Psoas muscle (tissue), 8 donors: ENCODE results near the gene SLC2A9. TPM values are rescaled to one million over a fixed set of nuclear protein-coding genes. Genes with fewer than 3 reads are reported as not detected.

ENCODE experiments used
- ATAC-seq, 4 donors: fragments of 200-7000 bp; cut with Tn5 transposase; one replicate each; pipeline ENCODE4 v1.9.1; 2020; ENCODE audit warnings: moderate library complexity in 3 of 4, mild to moderate bottlenecking in 2 of 4
- DNase-seq, 2 donors: peaks; one replicate each; pipeline ENCODE4 v3.0.0-alpha.2; 2020
- H3K27ac ChIP-seq: fragments of 200-600 bp; one replicate; pipeline ENCODE4 v1.8.0; 2022
- H3K27me3 ChIP-seq, 3 donors: fragments of 200-600 bp in 1 of 3; one replicate each; pipeline versions ENCODE4 v1.6.1 to v1.8.0; 2013 to 2022; ENCODE audit warnings: low read length in 2 of 3, mild to moderate bottlenecking in 2 of 3, moderate library complexity in 1 of 3; ENCODE audit not compliant: insufficient read depth in 3 of 3
- H3K36me3 ChIP-seq, 2 donors: fragments of 200-600 bp in 1 of 2; one replicate each; pipeline versions ENCODE4 v1.6.1 to v1.8.0; 2013 to 2022; ENCODE audit warnings: low read depth in 1 of 2, mild to moderate bottlenecking in 1 of 2, moderate library complexity in 1 of 2; ENCODE audit not compliant: insufficient read depth in 1 of 2
- H3K4me1 ChIP-seq: fragments of 200-600 bp; one replicate; pipeline ENCODE4 v1.8.0; 2022
- H3K4me3 ChIP-seq: fragments of 200-600 bp; one replicate; pipeline ENCODE4 v1.8.0; 2022; ENCODE audit warnings: mild to moderate bottlenecking
- H3K9me3 ChIP-seq: fragments of 200-600 bp; one replicate; pipeline ENCODE4 v1.8.0; 2022
- WGBS, 3 donors: extraction: QIAGEN DNeasy Blood & Tissue Kit; methylation state at CpG; one replicate each; pipeline versions ENCODE4 v1.1.6 to v1.1.7; 2013; 5-methylcytosine and 5-hydroxymethylcytosine counted together
- intact Hi-C, 2 donors: fragments of 100-400 bp; cut with DNase I; formaldehyde crosslinking; loops; one replicate each; pipeline versions ENCODE4 v1.11.0 to v1.14.2; 2022
- polyA plus RNA-seq, 3 donors: library from polyadenylated mRNA; stranded (reverse); fragments of 200-250 nt; gene quantifications; one replicate each; pipeline ENCODE4 v1.2.3, GENCODE V29; 2013
- total RNA-seq, 4 donors: library from RNA; stranded (reverse); fragmentation: NEBNext Ultra II Directional in 2 of 4; extraction: Animal tissue kit (Norgen Biotek cat#: 25700) in 2 of 4; gene quantifications; one replicate each; pipeline versions ENCODE4 v1.2.1 to v1.2.4, GENCODE V29; 2021 to 2023
- TF ChIP-seq, protein P1 (sequence below): fragments of 200-600 bp; IDR thresholded peaks from one replicate; pipeline ENCODE4 v1.8.0; 2022; ENCODE audit warnings: antibody characterized with exemption
- donor health status: healthy with polysubstance abuse.
- donor health status: DM: no; HTN: no; CAD: no; lungs with moderate emphysema.
- donor health status: Bipolar disorder and iron deficiency.
- donor health status: healthy.
- donor health status: DM: yes; HTN: yes; CAD: no.
- donor health status: DM: no; HTN: no; CAD: no.
- donor health status: DM: no; HTN: no; CAD: no.
- donor health status: DM: yes; HTN: yes; CAD: no.

The SLC2A9 gene
- total and polyA plus RNA-seq, 7 donors, result 0.37 to 2.7 (median 1.3) TPM

DNA sequence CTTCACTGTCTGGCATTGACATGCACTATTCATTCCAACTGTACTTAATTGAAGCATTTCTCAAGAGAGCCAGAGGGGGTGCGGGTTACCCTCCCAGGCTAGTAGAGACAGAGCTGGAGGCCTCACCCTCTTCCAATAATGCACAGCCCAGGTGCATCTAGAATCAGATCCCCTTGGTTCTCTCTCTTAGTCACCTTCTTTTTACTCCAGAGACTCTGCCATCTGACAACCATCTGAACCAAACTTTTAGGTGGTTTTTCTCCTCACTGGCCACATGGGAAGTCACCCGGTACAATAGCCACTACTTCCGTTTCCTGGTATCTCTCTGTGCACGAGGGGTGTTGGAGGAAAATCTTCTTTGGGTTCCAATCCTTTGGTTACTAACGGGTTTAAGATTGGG, 81.3 kb downstream of the SLC2A9 start:
- no peak for ATAC-seq

DNA sequence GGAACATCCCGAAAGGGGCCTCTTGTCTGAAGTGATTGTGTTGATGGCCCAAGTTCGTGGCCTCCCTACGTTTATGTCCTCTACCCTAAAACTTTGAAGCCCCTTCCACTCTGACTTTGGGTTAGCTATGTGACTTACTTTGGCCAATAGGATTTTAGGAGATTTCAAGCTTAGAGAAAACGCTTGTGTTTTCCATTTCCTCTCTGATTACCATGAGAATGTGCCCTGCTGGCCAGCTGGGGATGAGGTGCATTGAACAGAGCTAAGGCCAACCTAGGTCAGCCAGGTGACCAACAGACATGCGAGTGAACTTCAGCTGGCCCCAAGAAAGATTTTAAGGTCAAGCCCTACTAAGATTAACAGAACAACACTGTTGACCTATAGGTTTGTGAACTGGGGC, 82.4 kb downstream of the SLC2A9 start:
- Histone ChIP-seq H3K4me1 (no peaks in the 10 kb centered on the region), H3K36me3 (no peaks in the 10 kb centered on the region), H3K4me3 (no peak overlapping the region), H3K27ac (no peak overlapping the region), H3K9me3 (no peaks in the 10 kb centered on the region), H3K27me3 (no peaks in the 10 kb centered on the region)
- intact Hi-C loops, result no loop called here
- 85 to 87% (median 86%) methylated on average over 5 of the region's 5 CpGs for WGBS, 3 donors
- ATAC-seq, result no peak
- TF ChIP-seq, protein P1, sequence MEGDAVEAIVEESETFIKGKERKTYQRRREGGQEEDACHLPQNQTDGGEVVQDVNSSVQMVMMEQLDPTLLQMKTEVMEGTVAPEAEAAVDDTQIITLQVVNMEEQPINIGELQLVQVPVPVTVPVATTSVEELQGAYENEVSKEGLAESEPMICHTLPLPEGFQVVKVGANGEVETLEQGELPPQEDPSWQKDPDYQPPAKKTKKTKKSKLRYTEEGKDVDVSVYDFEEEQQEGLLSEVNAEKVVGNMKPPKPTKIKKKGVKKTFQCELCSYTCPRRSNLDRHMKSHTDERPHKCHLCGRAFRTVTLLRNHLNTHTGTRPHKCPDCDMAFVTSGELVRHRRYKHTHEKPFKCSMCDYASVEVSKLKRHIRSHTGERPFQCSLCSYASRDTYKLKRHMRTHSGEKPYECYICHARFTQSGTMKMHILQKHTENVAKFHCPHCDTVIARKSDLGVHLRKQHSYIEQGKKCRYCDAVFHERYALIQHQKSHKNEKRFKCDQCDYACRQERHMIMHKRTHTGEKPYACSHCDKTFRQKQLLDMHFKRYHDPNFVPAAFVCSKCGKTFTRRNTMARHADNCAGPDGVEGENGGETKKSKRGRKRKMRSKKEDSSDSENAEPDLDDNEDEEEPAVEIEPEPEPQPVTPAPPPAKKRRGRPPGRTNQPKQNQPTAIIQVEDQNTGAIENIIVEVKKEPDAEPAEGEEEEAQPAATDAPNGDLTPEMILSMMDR, result no peak
- no peak for DNase-seq

More for the DNA sequence above, 81.3 kb downstream of the SLC2A9 start:
- Histone ChIP-seq H3K4me3 (no peak overlapping the region), H3K36me3 (no peaks in the 10 kb centered on the region), H3K27me3 (no peaks in the 10 kb centered on the region), H3K27ac (no peak overlapping the region), H3K9me3 (no peaks in the 10 kb centered on the region), H3K4me1 (no peaks in the 10 kb centered on the region)
- WGBS, 3 donors, result 92 to 94% (median 93%) methylated on average over 5 of the region's 5 CpGs
- intact Hi-C loops, result no loop called here
- TF ChIP-seq, protein P1, result no peak
- DNase-seq, result no peak

DNA sequence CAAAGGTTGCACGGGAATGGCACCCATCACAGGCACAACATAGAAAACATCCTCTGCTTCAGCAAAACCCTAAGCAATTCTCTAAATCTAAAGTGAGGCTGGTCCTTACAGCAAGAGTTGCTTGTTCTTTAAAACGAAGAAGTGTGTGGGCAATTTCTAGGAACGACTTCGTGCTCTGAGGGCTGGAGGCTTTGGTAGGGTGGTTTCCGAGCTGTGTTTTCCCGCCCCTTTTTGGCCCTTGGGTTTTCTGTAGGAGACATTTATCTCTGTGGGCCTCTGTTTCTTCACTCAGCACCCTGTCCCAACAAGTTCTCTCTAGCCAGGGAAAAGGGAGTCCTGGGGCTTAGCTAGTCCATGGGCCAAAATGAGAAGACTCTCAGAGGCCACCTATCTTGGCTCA, 84.2 kb downstream of the SLC2A9 start:
- intact Hi-C loops, result no loop called here
- 83 to 87% (median 86%) methylated on average over 6 of the region's 6 CpGs for WGBS, 3 donors
- Histone ChIP-seq H3K4me3 (no peak overlapping the region), H3K9me3 (no peaks in the 10 kb centered on the region), H3K4me1 (no peaks in the 10 kb centered on the region), H3K27me3 (no peaks in the 10 kb centered on the region), H3K27ac (no peak overlapping the region), H3K36me3 (no peaks in the 10 kb centered on the region)
- no peak for DNase-seq
- TF ChIP-seq, protein P1, result no peak
- no peak for ATAC-seq

DNA sequence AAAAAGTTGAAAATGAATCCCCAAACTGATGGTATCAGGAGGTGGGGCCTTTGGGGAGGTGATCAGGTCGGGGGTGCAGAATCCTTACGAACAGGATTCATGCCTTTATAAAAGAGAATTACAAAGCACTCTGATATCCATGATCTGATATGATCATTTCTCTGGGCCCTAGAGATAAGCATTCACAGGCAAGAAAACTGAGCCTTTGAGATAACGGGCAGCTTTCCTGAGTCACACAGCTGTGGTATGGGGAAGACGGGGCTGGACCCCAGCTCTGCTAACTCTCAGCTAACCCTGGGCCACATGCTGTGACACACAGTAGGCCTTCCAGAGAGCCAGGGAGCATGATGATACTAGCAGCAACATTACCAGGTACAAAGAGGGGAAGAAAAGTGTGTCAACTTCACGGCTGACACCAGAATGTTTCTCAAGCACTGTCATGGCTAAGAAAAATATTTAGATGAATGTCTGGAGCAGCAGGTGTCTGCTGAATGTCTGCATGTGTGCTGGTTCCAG, 85.1 kb downstream of the SLC2A9 start:
- WGBS, 3 donors, result 78 to 81% (median 80%) methylated on average over 5 of the region's 5 CpGs
- no peak overlapping the region for H3K4me3 ChIP-seq
- no peaks in the 10 kb centered on the region for H3K36me3 ChIP-seq
- intact Hi-C loops, result no loop called here
- DNase-seq, result no peak
- H3K27me3 ChIP-seq, result no peaks in the 10 kb centered on the region
- no peak for ATAC-seq
- TF ChIP-seq, protein P1, result no peak
- H3K27ac ChIP-seq, result no peak overlapping the region
- H3K9me3 ChIP-seq, result no peaks in the 10 kb centered on the region
- no peaks in the 10 kb centered on the region for H3K4me1 ChIP-seq

DNA sequence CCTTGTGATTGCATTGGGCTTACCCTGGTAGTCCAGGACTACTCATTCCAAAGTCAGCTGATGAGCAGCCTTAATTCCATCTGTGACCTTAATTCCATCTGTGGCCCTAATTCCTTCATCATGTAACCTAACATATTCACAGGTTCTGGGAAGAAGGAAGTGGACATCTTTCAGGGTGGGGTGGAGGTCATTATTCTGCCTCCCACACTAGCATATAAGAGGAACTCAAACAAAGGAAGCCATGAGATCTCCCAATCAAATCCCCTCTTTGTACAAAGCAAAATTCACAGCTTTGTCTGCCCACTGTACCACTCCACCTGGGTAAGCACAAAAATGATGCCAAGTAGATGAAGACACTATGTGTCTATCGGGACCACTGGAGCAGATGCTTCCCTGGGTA, 87.3 kb downstream of the SLC2A9 start:
- Histone ChIP-seq H3K36me3 (no peaks in the 10 kb centered on the region), H3K27ac (no peak overlapping the region), H3K4me1 (no peaks in the 10 kb centered on the region), H3K4me3 (no peak overlapping the region), H3K27me3 (no peaks in the 10 kb centered on the region), H3K9me3 (no peaks in the 10 kb centered on the region)
- intact Hi-C loops, result no loop called here
- TF ChIP-seq, protein P1, result no peak
- no peak for ATAC-seq
- WGBS, 3 donors, result 88 to 94% (median 92%) methylated on average over 1 of the region's 1 CpG
- no peak for DNase-seq
